Ishikawa (cell line): ENCODE data around the gene CDADC1.

Source experiments
- CEBPB ChIP-seq: IDR thresholded peaks from 2 replicates; pipeline ENCODE4 v1.6.1; 2012
- CREB1 ChIP-seq: IDR thresholded peaks from 2 replicates; pipeline ENCODE4 v1.6.1; 2012; ENCODE audit warnings: low read depth
- EGR1 ChIP-seq: IDR thresholded peaks from 2 replicates; pipeline ENCODE4 v1.6.1; 2012
- EP300 ChIP-seq: IDR thresholded peaks from 2 replicates; pipeline ENCODE4 v1.6.1; 2012; ENCODE audit warnings: borderline replicate concordance
- FOXM1 ChIP-seq: IDR thresholded peaks from 2 replicates; pipeline ENCODE4 v1.6.1; 2012; ENCODE audit warnings: low read depth, borderline replicate concordance
- MAX ChIP-seq: IDR thresholded peaks from 2 replicates; pipeline ENCODE4 v1.6.1; 2012
- NFIC ChIP-seq: IDR thresholded peaks from 2 replicates; pipeline ENCODE4 v1.6.1; 2012
- RAD21 ChIP-seq: IDR thresholded peaks from 2 replicates; pipeline ENCODE4 v1.6.1; 2012; ENCODE audit warnings: low read depth
- REST ChIP-seq: IDR thresholded peaks from 2 replicates; pipeline ENCODE4 v1.6.1; 2012; ENCODE audit warnings: low read depth, mild to moderate bottlenecking
- TAF1 ChIP-seq: IDR thresholded peaks from 2 replicates; pipeline ENCODE4 v1.6.1; 2012; ENCODE audit warnings: low read depth, mild to moderate bottlenecking
- TCF12 ChIP-seq: IDR thresholded peaks from 2 replicates; pipeline ENCODE4 v1.6.1; 2012; ENCODE audit warnings: low read depth
- TEAD4 ChIP-seq: IDR thresholded peaks from 2 replicates; pipeline ENCODE4 v1.6.1; 2012
- YY1 ChIP-seq: IDR thresholded peaks from 2 replicates; pipeline ENCODE4 v1.6.1; 2012; ENCODE audit warnings: low read depth
- ZBTB7A ChIP-seq: IDR thresholded peaks from 2 replicates; pipeline ENCODE4 v1.6.1; 2012; ENCODE audit warnings: low read depth
- TF ChIP-seq, protein P1 (sequence below): IDR thresholded peaks from 2 replicates; pipeline ENCODE4 v1.6.1; 2012

CDADC1 gene

GRCh38 chr13:49311816-49312215 lies 64.1 kb downstream of the CDADC1 start:
- TF ChIP-seq NFIC = no peak

DNA sequence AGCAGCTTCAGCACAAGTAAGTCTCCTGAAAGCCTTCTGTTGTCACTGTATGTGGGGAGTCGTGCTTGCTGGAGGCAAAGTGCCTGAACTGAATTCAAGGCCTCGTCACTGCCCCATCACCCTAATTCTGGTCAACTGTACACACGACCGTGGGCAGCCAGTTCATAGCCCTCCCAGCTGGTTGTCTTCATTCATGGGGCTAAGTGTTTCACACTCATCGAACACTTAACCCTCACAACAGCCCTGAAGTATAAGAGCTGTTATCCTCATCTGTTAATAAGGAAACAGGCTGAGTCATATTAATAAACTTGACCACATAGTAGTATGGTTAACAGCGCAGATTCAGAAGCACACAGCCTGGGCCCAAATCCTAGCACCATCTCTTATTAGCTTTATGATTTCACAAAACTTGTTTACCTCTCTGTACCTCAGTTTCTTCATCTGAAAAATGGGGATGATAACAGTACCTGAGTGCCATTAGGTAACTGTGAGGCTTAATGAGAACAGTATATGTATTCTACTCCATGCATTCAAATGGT lies 66.7 kb downstream of the CDADC1 start:
- no peak for TF ChIP-seq NFIC
- no peak for TF ChIP-seq REST
- no peak for TF ChIP-seq TCF12
- no peak for TF ChIP-seq RAD21
- no peak for TF ChIP-seq FOXM1
- no peak for TF ChIP-seq TAF1
- no peak for TF ChIP-seq MAX

DNA sequence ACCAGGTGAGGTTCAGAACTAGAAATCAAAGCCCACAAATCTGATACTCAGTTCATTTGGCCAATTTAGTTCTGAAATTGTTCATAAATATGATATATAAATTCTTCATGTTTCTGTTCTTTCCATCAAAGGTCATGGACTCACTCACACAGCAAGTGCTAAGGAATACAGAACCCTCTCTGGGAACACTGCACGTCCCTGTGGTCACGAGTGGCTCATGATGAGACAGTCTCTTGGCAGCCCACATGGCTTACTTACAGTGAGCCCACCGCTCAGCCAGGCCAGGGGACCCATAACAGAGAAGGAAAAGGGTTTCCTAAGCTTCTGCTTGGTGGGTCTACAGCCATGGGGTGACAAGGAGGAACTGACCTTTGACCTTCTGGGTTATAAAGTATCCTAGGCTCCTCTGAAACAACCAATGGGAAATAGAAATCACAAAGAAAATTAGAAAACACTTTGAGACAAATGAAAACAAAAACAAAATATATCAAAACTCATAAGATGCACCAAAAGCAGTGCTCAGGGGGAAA lies 67.4 kb downstream of the CDADC1 start:
- TF ChIP-seq TAF1 = no peak

GRCh38 chr13:49315756-49316482 lies 68.2 kb downstream of the CDADC1 start:
- no peak for TF ChIP-seq ZBTB7A
- no peak for TF ChIP-seq FOXM1
- TF ChIP-seq EGR1 = no peak
- TF ChIP-seq MAX = no peak
- TF ChIP-seq, protein P1, sequence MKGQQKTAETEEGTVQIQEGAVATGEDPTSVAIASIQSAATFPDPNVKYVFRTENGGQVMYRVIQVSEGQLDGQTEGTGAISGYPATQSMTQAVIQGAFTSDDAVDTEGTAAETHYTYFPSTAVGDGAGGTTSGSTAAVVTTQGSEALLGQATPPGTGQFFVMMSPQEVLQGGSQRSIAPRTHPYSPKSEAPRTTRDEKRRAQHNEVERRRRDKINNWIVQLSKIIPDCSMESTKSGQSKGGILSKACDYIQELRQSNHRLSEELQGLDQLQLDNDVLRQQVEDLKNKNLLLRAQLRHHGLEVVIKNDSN = no peak

DNA sequence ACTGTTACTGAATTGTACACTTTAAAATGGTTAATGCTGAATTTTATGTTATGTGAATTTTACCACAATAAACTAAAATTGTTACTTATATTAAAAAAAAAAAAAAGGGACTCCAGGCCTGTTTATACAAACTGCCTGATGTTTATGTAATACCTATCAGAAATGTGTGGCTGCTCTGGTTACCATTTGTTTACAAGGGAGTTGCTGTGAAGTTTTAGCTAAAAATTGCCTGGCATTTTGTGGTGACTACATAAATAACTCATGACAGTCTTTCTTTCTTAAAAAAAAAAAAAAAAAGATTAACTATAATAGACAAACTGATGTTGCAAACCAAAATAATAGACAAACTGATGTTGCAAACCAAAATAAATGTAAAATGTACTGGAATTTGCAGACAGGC lies 71.8 kb downstream of the CDADC1 start:
- TF ChIP-seq TEAD4 (no peak), REST (no peak), EGR1 (no peak), TCF12 (no peak), EP300 (no peak), ZBTB7A (no peak), RAD21 (no peak), CEBPB (no peak), CREB1 (no peak), TAF1 (no peak), MAX (no peak), YY1 (no peak), NFIC (no peak)
- TF ChIP-seq, protein P1 = no peak

DNA sequence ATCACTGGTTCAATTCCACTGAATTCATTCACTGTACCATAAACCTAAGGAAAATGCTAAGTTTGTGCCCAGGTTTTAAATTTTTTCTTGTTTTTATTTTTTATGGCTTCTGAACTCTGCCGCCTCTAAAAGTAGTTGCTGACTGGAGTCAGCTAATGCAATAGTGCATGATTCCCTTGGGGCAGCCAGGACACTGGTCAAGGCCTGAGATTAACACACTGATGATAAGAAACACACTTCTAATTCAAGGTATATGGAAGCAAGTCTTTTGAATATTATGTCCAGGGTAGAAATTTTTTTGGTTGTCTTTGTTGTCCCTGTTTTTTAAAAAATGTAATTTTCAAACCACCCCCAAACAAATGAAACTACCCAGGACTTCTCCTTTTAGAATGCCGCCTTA lies 72.2 kb downstream of the CDADC1 start:
- TF ChIP-seq ZBTB7A (no peak), MAX (no peak)
